Left lung (tissue), 10 donors: ENCODE results near the gene HOXC12. TPM values are rescaled to one million over a fixed set of nuclear protein-coding genes. Genes with fewer than 3 reads are reported as not detected.

Experiments used
- ATAC-seq: fragments of 200-7000 bp; cut with Tn5 transposase; one replicate; pipeline ENCODE4 v1.9.1; 2020; ENCODE audit warnings: moderate library complexity
- DNase-seq, 4 donors: peaks; one replicate each; pipeline ENCODE4 v3.0.0-alpha.2; 2013 to 2020
- H3K27ac ChIP-seq, 2 donors: fragments of 200-600 bp; sonication (generic) in 1 of 2; one replicate each; pipeline versions ENCODE4 v1.5.0 to v1.8.0; 2020 to 2021
- H3K27me3 ChIP-seq, 2 donors: fragments of 200-600 bp; sonication (generic) in 1 of 2; one replicate each; pipeline versions ENCODE4 v1.5.0 to v1.8.0; 2020 to 2021
- H3K36me3 ChIP-seq, 2 donors: fragments of 200-600 bp; sonication (generic) in 1 of 2; one replicate each; pipeline versions ENCODE4 v1.5.0 to v1.8.0; 2020 to 2021
- H3K4me1 ChIP-seq, 2 donors: fragments of 200-600 bp; one replicate each; pipeline ENCODE4 v1.8.0; 2021
- H3K4me3 ChIP-seq, 2 donors: fragments of 200-600 bp; sonication (generic) in 1 of 2; one replicate each; pipeline versions ENCODE4 v1.5.0 to v1.8.0; 2020 to 2021; ENCODE audit warnings: mild to moderate bottlenecking in 1 of 2
- H3K9me3 ChIP-seq, 2 donors: fragments of 200-600 bp; sonication (generic) in 1 of 2; one replicate each; pipeline versions ENCODE4 v1.5.0 to v1.8.0; 2020 to 2021
- intact Hi-C, 2 donors: fragments of 100-400 bp; cut with DNase I; formaldehyde crosslinking; loops; one replicate each; pipeline versions ENCODE4 v1.11.2 to v1.14.2; 2022
- polyA plus RNA-seq, 6 donors: library from polyadenylated mRNA; unstranded; fragments of 120-200 nt; gene quantifications; one replicate each; pipeline ENCODE4 v1.2.1, GENCODE V29; 2013; ENCODE audit not compliant: insufficient read length in 6 of 6
- total RNA-seq, 2 donors: library from RNA; stranded (reverse); fragmentation: NEBNext Ultra II Directional; extraction: Animal tissue kit (Norgen Biotek cat#: 25700); gene quantifications; one replicate each; pipeline ENCODE4 v1.2.1, GENCODE V29; 2021
- TF ChIP-seq, protein P1 (sequence below), 2 donors: fragments of 200-600 bp; sonication (generic) in 1 of 2; IDR thresholded peaks; one replicate each; pipeline versions ENCODE4 v1.5.0 to v1.8.0; 2021; ENCODE audit warnings: antibody characterized with exemption in 2 of 2
- donor health status: DM: no; HTN: yes; CAD: no.
- donor health status: DM: no; HTN: no; CAD: no.

Gene HOXC12
- total and polyA plus RNA-seq, 8 donors = not detected

DNA sequence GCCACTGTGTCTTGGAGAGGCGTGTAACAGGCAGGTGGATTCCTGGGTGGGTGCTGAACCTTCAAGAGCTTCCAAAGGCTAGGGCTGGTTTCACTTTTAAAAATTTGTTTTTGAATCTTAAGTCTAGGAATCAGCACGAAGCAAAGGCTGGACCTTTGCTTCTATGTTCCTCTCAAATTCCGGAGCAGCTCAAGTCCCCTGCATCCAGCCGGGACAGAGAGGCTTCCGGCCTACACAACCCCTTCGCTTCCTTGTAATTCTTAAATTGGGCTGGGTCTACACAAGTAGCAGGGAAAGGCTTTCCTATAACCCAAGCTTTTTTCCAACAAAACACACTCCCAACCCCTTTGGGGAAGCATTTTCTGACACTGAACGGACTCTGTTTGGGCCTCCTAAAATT, 8.3 kb downstream of the HOXC12 start:
- ATAC-seq (no peak), DNase-seq (no peak)
- Histone ChIP-seq H3K27ac (no peak overlapping the region), H3K27me3 (peaks cover 100% of the 10 kb centered on the region in 2 donors), H3K4me3 (no peak overlapping the region), H3K9me3 (no peaks in the 10 kb centered on the region), H3K36me3 (no peaks in the 10 kb centered on the region), H3K4me1 (peaks cover 0 to 5% of the 10 kb centered on the region in 2 donors)
- intact Hi-C loops = no loop called here
- TF ChIP-seq, protein P1, sequence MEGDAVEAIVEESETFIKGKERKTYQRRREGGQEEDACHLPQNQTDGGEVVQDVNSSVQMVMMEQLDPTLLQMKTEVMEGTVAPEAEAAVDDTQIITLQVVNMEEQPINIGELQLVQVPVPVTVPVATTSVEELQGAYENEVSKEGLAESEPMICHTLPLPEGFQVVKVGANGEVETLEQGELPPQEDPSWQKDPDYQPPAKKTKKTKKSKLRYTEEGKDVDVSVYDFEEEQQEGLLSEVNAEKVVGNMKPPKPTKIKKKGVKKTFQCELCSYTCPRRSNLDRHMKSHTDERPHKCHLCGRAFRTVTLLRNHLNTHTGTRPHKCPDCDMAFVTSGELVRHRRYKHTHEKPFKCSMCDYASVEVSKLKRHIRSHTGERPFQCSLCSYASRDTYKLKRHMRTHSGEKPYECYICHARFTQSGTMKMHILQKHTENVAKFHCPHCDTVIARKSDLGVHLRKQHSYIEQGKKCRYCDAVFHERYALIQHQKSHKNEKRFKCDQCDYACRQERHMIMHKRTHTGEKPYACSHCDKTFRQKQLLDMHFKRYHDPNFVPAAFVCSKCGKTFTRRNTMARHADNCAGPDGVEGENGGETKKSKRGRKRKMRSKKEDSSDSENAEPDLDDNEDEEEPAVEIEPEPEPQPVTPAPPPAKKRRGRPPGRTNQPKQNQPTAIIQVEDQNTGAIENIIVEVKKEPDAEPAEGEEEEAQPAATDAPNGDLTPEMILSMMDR (IDR thresholded peaks at IDR 0.05) = no peak

GRCh38 chr12:53963434-53964314, 9.0 kb downstream of the HOXC12 start:
- Histone ChIP-seq H3K36me3 (no peaks in the 10 kb centered on the region), H3K9me3 (no peaks in the 10 kb centered on the region), H3K4me1 (peaks cover 0 to 5% of the 10 kb centered on the region in 2 donors), H3K4me3 (no peak overlapping the region), H3K27ac (no peak overlapping the region), H3K27me3 (peaks cover 100% of the 10 kb centered on the region in 2 donors)
- peak in 1 of 4 donors; percentile 65 for DNase-seq
- no peak for ATAC-seq
- intact Hi-C loops = no loop called here
- TF ChIP-seq, protein P1 (IDR thresholded peaks at IDR 0.05) = no peak

DNA sequence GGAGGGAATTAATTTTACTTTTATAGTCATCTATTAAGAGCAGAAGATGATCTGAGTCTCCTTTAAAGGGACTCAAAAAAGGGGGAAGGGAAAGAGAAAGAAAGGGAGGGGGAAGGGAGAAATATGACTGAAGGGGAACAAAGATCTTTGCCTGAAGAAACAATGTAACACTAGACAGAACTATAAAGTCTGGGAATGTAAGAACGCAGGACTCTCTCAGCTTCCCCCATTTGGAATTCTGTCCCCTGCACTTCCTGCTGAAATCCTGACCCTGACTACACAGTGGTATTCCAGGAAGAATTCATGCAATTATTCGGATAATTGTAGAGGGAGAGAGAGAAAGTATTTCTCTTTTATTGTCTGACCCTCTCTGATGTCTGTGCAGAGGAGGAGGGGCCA, 9.6 kb downstream of the HOXC12 start:
- TF ChIP-seq, protein P1 (IDR thresholded peaks at IDR 0.05) = no peak
- no peak for DNase-seq

GRCh38 chr12:53965281-53966084, 10.8 kb downstream of the HOXC12 start:
- Histone ChIP-seq H3K27ac (no peak overlapping the region), H3K4me3 (no peak overlapping the region), H3K4me1 (peaks cover 0 to 5% of the 10 kb centered on the region in 2 donors), H3K36me3 (no peaks in the 10 kb centered on the region), H3K9me3 (no peaks in the 10 kb centered on the region), H3K27me3 (peaks cover 100% of the 10 kb centered on the region in 2 donors)
- TF ChIP-seq, protein P1 (IDR thresholded peaks at IDR 0.05) = no peak
- DNase-seq (no peak), ATAC-seq (no peak)
- intact Hi-C loops = no loop called here

More for the DNA sequence above, 9.6 kb downstream of the HOXC12 start:
- no peak for ATAC-seq
- peaks cover 100% of the 10 kb centered on the region in 2 donors for H3K27me3 ChIP-seq
- intact Hi-C loops = no loop called here
- H3K9me3 ChIP-seq = no peaks in the 10 kb centered on the region
- peaks cover 0 to 5% of the 10 kb centered on the region in 2 donors for H3K4me1 ChIP-seq
- no peak overlapping the region for H3K4me3 ChIP-seq
- H3K36me3 ChIP-seq = no peaks in the 10 kb centered on the region
- no peak overlapping the region for H3K27ac ChIP-seq

- no peak overlapping the region for H3K4me3 ChIP-seq
- H3K27ac ChIP-seq = no peak overlapping the region
- intact Hi-C loops = no loop called here
- H3K27me3 ChIP-seq = peaks cover 100% of the 10 kb centered on the region in 2 donors
- DNase-seq (no peak), ATAC-seq (no peak)
- TF ChIP-seq, protein P1 (IDR thresholded peaks at IDR 0.05) = no peak
- no peaks in the 10 kb centered on the region for H3K9me3 ChIP-seq
- H3K4me1 ChIP-seq = peaks cover 0 to 5% of the 10 kb centered on the region in 2 donors
- no peaks in the 10 kb centered on the region for H3K36me3 ChIP-seq
These were observed 11.3 kb downstream of the HOXC12 start for GRCh38 chr12:53966085-53966384.
